ENCODE results near the gene PRKN. TPM values are rescaled to one million over a fixed set of nuclear protein-coding genes. Genes with fewer than 3 reads are reported as not detected.

PRKN gene
- total RNA-seq, 1 donor from 2014 or later = not detected

GRCh38 chr6:162711376-162711775, 16.2 kb downstream of the PRKN start:
- intact Hi-C loops (cut with micrococcal nuclease) = no loop called here

DNA sequence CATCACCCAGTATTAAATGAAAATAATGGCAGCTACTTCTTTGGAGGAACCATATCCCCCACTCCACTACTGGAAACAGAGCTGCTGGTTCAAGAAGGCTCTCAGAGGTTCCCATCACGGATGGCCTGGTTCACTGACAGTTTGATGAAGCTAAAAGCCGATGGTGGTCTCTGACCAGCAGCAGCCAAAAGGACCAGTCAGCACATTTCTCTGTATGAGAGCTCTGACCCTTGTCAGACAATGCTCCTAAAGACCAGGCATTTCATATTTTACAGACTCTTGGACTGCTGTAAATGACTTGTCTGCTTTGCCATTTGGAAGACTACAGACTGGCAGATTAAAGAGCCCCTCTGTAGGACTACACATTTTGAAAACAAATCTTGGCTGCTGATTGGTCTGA, 16.6 kb downstream of the PRKN start:
- intact Hi-C loops (cut with micrococcal nuclease) = no loop called here

DNA sequence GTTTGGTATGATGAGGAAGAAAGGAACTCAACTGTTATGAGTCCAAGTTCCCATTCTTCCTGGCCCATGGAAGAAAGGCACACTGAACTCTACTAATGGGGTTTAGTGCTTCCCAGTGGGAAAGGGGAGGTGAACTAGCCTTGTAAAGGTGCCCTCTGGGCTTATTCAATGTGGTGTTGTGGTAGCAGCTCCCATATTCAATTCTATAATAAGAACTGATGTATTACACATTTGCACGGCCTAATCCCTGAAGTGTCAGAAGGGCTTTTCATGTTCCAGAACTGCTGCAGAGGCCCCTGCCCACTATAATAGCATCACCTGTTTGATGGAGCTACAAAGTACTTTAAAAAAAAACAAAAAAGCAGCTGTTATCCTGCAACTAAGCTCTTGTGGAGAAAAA, 17.1 kb downstream of the PRKN start:
- intact Hi-C loops (cut with micrococcal nuclease) = no loop called here

DNA sequence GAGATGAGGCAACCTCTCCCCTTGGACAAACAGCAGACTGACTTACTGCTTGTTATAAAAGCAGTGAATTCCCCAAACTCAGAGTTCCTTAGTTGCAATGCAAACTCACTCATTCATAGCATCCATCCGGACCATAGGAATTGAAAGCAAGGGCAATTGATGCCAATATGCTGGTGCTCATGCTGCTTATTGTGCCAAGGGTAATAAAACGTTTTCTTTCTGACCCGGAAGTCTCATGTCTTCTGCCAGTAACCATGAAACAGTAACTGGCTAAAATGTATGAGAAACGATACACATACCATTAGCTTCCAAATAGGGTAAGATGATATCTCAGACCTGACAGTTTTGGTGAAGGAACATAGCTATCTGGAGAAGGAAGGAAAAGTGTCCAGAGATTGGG, 18.1 kb downstream of the PRKN start:
- intact Hi-C loops (cut with micrococcal nuclease) = no loop called here

GRCh38 chr6:162708971-162709370, 18.6 kb downstream of the PRKN start:
- intact Hi-C loops (cut with micrococcal nuclease) = no loop called here

DNA sequence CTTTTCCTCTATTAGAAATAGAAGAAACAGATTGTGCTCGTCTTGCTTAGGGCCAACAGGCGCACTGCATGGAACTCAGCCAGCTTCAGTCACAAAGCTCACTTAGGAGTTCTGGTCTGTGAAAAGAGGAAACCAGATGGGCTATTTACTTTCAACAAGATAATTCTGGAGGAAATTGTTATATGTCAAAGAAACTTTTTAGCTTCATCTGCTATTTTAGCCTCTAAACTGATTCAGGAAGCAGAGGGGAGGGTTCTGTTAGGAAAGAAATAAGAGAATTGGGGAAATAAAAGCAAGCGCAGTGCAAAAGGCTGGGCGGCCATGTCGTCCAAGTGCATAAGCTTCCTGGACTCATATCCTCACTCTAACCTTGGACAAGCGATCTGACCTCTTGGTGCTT, 21.3 kb downstream of the PRKN start:
- intact Hi-C loops (cut with micrococcal nuclease) = no loop called here

DNA sequence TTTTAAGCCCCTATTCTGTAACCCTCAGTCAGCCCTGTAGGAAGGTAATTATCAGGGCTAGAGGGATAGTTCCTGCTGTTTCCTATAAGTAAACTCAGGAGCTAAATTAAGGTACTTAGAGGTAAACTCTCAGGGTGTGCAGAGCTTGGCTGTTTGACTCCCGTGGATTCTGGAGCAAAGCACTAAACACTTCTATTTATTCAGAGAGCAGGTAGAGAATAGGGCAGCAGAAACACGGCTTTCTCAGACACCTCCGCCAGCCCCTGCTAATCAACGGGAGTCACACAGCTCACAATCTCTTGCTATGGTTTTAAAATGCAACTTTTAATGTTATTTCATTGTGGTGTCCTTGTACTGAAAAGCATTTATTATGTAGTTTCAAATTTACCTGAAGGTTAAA, 21.8 kb downstream of the PRKN start:
- intact Hi-C loops (cut with micrococcal nuclease) = no loop called here

DNA sequence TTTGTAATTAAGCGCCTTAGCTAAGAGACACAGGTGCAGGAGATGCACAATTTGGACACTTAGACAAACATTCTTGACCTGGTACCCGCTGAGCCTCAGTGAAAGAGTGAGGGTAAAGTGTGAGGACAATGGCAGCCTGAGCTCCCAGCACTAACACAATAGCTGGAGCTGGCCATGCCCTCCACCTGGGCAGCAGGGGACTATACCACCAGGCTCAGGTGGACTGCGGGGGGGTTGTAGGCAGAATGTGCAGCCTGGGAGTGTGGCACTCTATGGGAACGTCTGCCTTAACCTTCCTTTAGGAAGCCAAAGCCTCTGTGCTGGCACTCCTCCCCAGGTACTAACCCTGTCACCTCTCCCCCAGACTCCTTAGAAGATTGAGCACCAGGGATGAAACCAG, 23.6 kb downstream of the PRKN start:
- intact Hi-C loops (cut with micrococcal nuclease) = no loop called here

DNA sequence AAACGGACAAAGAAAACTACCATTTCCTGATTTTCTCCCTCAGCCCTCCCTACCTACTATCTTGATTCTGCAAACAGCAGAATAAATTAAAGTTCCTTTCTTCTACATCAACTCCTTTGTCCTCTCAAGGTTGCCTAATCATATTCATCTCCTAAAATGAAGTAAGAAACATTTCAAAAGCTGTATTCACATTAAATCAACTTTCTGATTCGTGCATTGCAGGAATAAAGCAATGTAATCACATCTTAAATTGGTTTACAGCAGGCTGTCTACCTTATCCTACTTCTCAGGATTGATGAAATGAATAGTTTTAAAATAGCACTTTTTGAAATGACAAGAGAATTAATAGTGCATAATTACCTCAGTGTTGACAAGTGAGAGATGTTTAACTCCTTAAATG, 25.1 kb downstream of the PRKN start:
- intact Hi-C loops (cut with micrococcal nuclease) = no loop called here

GRCh38 chr6:162701551-162701950, 26.0 kb downstream of the PRKN start:
- intact Hi-C loops (cut with micrococcal nuclease) = no loop called here

GRCh38 chr6:162700966-162701365, 26.6 kb downstream of the PRKN start:
- intact Hi-C loops (cut with micrococcal nuclease) = no loop called here

DNA sequence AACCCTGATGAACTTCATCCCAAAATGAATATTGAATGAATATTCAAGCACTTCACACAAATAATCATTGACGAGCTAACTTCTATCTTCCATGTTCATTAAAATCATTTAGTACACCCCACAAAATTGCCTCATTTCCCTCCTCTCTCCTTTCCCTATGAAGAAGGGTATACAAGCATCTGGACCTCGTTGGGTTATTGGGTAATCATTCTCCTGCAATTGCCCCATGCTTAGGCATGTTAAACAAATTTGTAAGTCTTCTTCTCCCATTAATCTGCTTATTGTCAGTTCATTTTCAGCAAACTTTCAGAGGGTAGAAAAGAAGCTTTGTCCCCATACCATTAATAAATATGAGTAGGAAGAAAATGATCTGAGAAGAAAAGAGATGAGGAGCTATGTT, 27.6 kb downstream of the PRKN start:
- intact Hi-C loops (cut with micrococcal nuclease) = no loop called here

GRCh38 chr6:162698440-162698839, 29.1 kb downstream of the PRKN start:
- intact Hi-C loops (cut with micrococcal nuclease) = no loop called here

DNA sequence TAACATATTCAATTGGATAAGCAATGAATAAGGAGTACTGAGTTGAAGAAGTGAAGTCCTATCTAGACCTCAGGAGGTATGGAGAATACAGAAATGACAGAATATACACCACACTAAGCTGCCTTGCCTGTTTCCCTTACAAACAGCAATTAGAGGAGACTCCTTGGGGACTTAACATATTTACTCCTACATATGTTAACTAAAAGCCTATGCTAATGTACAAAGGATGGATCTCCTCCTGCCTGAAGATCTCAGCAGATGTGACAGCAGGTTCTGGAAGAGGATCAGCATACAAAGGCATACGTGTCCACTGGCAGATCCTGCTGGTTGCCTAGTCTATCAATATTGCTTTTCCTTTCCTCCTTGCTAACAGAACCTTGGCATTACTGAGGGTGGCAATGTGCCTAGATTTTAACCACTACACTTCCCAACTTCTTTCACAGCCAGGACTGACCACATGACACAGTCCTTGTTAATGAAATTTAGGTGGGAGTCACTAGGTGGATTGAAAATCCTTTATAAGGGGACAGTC, 29.6 kb downstream of the PRKN start:
- intact Hi-C loops (cut with micrococcal nuclease) = no loop called here

- intact Hi-C loops (cut with micrococcal nuclease) = no loop called here
Observed at GRCh38 chr6:162690158-162690557, 37.4 kb downstream of the PRKN start.

DNA sequence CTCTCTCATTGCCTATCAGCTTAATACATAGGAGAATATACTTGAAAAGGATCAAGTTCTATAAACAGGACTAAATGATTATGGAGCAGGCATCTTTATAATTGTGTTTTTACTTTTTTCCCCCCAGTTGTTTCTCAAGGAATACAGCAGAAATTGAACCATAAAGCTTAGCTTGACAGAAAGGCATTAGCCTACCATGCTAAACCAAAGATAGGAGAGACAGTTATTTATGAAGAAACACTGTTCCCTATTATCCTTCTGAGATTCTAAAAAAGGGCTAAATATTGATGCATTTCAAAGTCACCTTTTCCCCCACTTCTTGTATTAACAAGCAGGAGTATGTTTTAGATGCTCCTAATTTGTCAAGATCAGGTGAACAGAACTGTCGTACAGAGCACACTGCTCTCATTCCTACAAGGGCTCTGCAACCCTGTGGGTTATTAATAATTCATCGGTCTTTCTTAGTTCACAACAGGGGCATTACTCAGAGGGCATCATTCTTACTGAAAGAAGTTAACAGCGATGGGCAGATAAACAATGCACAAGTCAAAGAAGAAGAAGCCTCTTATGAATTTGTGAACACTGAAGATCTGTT, 38.7 kb downstream of the PRKN start:
- intact Hi-C loops (cut with micrococcal nuclease) = no loop called here

GRCh38 chr6:162685586-162685985, 42.0 kb downstream of the PRKN start:
- intact Hi-C loops (cut with micrococcal nuclease) = no loop called here

DNA sequence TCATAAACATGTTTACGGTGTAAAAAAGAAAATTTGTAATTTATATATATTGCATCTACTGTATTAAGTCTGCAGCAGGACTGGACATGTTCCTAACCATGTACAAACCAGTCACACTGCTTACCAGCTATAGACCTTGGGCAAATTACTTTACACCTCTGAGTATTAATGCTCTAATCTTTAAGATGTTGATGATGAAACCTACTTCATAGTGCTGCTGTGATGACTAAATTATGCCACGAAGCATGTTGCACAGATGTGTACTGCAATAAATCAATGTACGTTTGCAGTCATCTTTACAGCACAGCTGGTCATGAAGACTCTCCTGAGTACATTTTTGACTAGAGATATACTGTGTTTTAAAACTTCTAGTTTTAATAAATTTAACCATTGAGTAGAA, 42.6 kb downstream of the PRKN start:
- intact Hi-C loops (cut with micrococcal nuclease) = no loop called here

GRCh38 chr6:162684052-162684451, 43.5 kb downstream of the PRKN start:
- intact Hi-C loops (cut with micrococcal nuclease) = no loop called here

DNA sequence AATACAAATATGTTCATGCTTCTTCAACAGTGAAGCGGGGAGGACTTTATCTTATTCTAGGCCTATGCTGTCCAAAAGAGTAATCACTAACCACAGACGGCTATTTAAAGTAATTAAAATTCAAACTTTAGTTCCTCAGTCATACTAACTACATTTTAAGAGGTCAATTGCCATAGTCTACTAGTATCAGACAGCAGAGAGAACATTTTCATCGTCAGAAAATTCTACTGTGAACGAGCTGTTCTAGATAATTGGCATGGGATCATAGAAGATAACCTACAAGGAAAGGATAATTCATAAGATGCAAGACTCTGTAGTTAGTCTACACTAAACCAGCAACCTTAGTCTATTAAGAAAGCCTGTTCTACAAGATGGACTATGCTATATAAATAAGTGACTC, 44.4 kb downstream of the PRKN start:
- intact Hi-C loops (cut with micrococcal nuclease) = no loop called here

DNA sequence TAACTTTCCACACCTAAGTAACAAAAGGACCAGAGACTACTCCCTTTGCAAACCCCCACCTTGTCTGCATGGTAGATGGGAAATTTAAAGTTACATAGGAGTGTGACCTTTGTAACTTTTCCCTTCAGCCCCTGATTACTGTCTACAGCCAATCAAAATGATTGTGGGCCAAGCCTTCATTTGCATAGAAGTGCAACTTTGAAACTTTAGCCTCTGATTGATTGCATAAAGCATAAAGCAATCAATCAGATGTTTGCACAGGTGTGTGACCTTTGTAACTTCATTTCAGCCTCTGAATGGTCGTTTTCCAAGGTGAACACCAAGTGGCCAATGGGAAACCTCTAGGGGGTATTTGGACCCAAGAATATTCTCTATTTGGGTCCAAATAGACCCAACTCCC, 46.1 kb downstream of the PRKN start:
- intact Hi-C loops (cut with micrococcal nuclease) = no loop called here

DNA sequence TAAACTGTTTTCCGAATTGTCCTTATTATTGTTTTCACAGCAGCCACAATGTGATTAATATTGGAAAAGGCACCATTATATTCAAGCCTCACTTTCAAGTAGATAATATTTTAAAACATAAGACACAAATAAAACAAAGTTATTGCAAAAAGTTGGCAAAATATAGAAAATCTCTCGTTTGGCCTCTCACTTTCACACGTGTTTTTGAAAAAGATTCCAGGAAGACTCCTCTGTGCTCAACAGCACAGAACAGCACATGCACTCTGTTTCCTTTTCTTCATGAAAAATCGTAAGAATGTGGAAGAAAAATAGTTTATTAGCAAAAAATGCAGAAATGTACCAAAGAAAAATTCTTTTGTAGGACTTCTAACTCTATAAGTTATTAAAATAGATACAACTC, 46.7 kb downstream of the PRKN start:
- intact Hi-C loops (cut with micrococcal nuclease) = no loop called here

- intact Hi-C loops (cut with micrococcal nuclease) = no loop called here
Observed at GRCh38 chr6:162680367-162680766, 47.2 kb downstream of the PRKN start.

DNA sequence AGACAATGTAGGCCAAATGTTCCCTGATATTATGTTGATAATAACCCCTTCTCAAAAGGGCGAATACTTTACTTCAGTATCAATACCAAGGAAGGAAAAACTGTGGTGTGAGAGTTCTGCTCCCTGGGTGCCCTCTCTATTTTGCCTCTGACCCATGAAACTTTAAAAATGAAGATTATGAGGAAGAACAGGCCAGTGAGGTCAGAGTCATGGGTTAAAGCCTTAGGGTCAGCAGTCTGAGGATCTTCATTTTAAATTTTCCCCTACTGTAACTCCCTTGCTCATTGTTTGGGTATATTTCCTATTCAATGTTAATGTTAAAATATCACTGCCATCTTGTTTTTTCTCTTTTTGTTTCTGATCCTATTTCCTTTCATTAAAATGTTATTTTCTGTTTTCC, 47.9 kb downstream of the PRKN start:
- intact Hi-C loops (cut with micrococcal nuclease) = no loop called here
